SU-DHL-6 (cell line): ENCODE data around the gene FRMPD4.

Experiments used
- EZH2phosphoT487 ChIP-seq: fragments of 200-600 bp; sonication (generic), shearing (Covaris generic); conservative IDR thresholded peaks from 2 replicates; pipeline ENCODE4 v1.6.1; 2018; ENCODE audit warnings: mild to moderate bottlenecking, antibody characterized with exemption, low read length, moderate library complexity, mixed read lengths
- TF ChIP-seq, protein P1 (sequence below): fragments of 200-600 bp; sonication (generic); IDR thresholded peaks from one replicate; pipeline ENCODE4 v1.5.1; 2017; ENCODE audit warnings: antibody characterized with exemption, mild to moderate bottlenecking, low read length, moderate library complexity; ENCODE audit not compliant: insufficient read depth, poor library complexity, severe bottlenecking

DNA sequence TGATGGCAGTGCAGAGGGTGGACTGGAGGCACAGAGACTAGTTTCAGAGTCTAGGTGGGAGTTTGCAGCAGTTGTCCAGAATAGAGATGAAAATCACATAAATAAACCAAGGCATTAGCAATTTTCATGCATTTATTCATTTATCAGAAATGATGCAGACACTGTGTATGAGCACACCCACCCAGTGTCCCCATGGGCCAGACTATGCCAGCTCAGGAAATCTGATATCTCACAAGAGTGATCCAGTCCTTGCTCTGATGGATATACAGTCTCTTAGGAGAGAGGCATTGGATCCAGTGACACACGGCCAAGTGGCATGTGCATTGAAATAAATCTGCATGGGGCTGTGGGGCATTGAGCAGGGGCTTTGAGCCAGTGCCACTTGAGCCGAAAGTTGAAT, 228.2 kb downstream of the FRMPD4 start:
- TF ChIP-seq, protein P1, sequence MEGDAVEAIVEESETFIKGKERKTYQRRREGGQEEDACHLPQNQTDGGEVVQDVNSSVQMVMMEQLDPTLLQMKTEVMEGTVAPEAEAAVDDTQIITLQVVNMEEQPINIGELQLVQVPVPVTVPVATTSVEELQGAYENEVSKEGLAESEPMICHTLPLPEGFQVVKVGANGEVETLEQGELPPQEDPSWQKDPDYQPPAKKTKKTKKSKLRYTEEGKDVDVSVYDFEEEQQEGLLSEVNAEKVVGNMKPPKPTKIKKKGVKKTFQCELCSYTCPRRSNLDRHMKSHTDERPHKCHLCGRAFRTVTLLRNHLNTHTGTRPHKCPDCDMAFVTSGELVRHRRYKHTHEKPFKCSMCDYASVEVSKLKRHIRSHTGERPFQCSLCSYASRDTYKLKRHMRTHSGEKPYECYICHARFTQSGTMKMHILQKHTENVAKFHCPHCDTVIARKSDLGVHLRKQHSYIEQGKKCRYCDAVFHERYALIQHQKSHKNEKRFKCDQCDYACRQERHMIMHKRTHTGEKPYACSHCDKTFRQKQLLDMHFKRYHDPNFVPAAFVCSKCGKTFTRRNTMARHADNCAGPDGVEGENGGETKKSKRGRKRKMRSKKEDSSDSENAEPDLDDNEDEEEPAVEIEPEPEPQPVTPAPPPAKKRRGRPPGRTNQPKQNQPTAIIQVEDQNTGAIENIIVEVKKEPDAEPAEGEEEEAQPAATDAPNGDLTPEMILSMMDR: no peak
- TF ChIP-seq EZH2phosphoT487: no peak
